Activated naive CD8-positive, alpha-beta T cell treated with anti-CD3 and anti-CD28 coated beads for 36 hours (primary cell): ENCODE results near the gene PPP2R5E. TPM values are rescaled to one million over a fixed set of nuclear protein-coding genes. Genes with fewer than 3 reads are reported as not detected.

Experiments
- DNase-seq: peaks from one replicate; pipeline ENCODE4 v3.0.0; 2021
- H3K27ac Mint-ChIP-seq: one replicate; pipeline ENCODE4 v1.8.0; 2022; ENCODE audit warnings: mild to moderate bottlenecking, moderate library complexity, mixed read lengths
- H3K27me3 Mint-ChIP-seq: one replicate; pipeline ENCODE4 v1.8.0; 2022; ENCODE audit warnings: mild to moderate bottlenecking, mixed read lengths
- H3K36me3 Mint-ChIP-seq: one replicate; pipeline ENCODE4 v1.8.0; 2021; ENCODE audit warnings: mild to moderate bottlenecking, mixed read lengths
- H3K4me1 Mint-ChIP-seq: one replicate; pipeline ENCODE4 v1.8.0; 2021; ENCODE audit warnings: mixed read lengths
- H3K4me3 Mint-ChIP-seq: one replicate; pipeline ENCODE4 v1.8.0; 2022; ENCODE audit warnings: mild to moderate bottlenecking, moderate library complexity, mixed read lengths
- H3K9me3 Mint-ChIP-seq: one replicate; pipeline ENCODE4 v1.8.0; 2022; ENCODE audit warnings: mixed read lengths
- total RNA-seq, 2 experiments: library from RNA; stranded (reverse); gene quantifications; one replicate each; pipeline ENCODE4 v1.2.3, GENCODE V29; 2021

PPP2R5E gene
- total RNA-seq, 2 experiments from 2014 or later = 42.8 to 44.8 TPM

- Mint-ChIP-seq H3K4me1 (no peaks in the 10 kb centered on the region), H3K27me3 (peaks cover 5% of the 10 kb centered on the region), H3K9me3 (peaks cover 8% of the 10 kb centered on the region), H3K36me3 (peaks cover 2% of the 10 kb centered on the region), H3K4me3 (no peak overlapping the region), H3K27ac (no peak overlapping the region)
- DNase-seq = no peak
Observed at GRCh38 chr14:63362389-63362819, 180.8 kb downstream of the PPP2R5E start.

DNA sequence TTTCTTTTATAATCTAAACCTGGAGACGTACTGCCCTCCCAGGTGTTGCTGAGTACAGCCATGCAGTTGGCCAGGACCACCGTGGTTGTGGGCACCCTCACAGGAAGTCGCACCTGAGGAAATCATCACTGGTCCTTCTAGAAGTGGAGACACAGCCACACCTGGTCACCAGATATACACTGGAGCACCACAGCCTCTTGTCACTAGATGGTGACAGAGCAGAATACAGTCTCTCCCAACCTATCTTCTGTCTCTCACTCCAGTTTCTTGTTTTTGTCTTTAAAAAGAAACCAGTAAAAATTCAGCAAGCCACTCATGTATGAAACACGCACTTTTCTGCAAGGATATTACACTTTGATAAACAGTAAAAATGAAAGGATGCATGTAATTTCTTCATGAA is 181.4 kb downstream of the PPP2R5E start:
- DNase-seq = no peak
- no peak overlapping the region for H3K4me3 Mint-ChIP-seq
- H3K36me3 Mint-ChIP-seq = peaks cover 2% of the 10 kb centered on the region
- H3K4me1 Mint-ChIP-seq = no peaks in the 10 kb centered on the region
- H3K27me3 Mint-ChIP-seq = peaks cover 5% of the 10 kb centered on the region
- peaks cover 8% of the 10 kb centered on the region for H3K9me3 Mint-ChIP-seq
- H3K27ac Mint-ChIP-seq = no peak overlapping the region

GRCh38 chr14:63357841-63358240 is 185.3 kb downstream of the PPP2R5E start:
- H3K4me1 Mint-ChIP-seq = no peaks in the 10 kb centered on the region
- DNase-seq = no peak
- peaks cover 9% of the 10 kb centered on the region for H3K27me3 Mint-ChIP-seq
- H3K9me3 Mint-ChIP-seq = no peaks in the 10 kb centered on the region
- H3K27ac Mint-ChIP-seq = no peak overlapping the region
- H3K36me3 Mint-ChIP-seq = no peaks in the 10 kb centered on the region
- no peak overlapping the region for H3K4me3 Mint-ChIP-seq

DNA sequence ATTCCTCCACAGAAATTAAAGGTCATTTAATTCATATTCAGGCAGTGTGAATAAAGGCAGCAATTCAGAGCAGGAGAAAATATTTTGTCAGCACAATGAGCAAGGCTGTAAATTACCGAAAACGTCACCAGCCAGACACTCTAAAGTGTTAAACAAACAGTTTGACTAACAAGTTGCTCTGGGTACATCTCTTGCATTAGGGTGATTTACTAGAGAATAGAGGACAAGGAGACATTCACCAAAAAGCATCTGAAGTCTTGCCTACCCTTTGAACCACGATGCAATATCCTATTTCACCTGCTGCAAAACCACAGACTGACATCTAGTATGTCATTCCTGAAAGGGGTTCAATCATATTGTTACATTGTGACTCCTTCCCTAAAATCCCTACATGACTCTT is 197.4 kb downstream of the PPP2R5E start:
- DNase-seq = no peak
- no peak overlapping the region for H3K4me3 Mint-ChIP-seq

GRCh38 chr14:63344336-63344735 is 198.8 kb downstream of the PPP2R5E start:
- no peaks in the 10 kb centered on the region for H3K9me3 Mint-ChIP-seq
- no peak overlapping the region for H3K27ac Mint-ChIP-seq
- no peaks in the 10 kb centered on the region for H3K4me1 Mint-ChIP-seq
- H3K36me3 Mint-ChIP-seq = no peaks in the 10 kb centered on the region
- H3K4me3 Mint-ChIP-seq = no peak overlapping the region
- peaks cover 29% of the 10 kb centered on the region for H3K27me3 Mint-ChIP-seq
- DNase-seq = no peak

More for the DNA sequence above, 197.4 kb downstream of the PPP2R5E start:
- Mint-ChIP-seq H3K36me3 (no peaks in the 10 kb centered on the region), H3K9me3 (no peaks in the 10 kb centered on the region), H3K27ac (no peak overlapping the region), H3K4me1 (no peaks in the 10 kb centered on the region), H3K27me3 (peaks cover 24% of the 10 kb centered on the region)

DNA sequence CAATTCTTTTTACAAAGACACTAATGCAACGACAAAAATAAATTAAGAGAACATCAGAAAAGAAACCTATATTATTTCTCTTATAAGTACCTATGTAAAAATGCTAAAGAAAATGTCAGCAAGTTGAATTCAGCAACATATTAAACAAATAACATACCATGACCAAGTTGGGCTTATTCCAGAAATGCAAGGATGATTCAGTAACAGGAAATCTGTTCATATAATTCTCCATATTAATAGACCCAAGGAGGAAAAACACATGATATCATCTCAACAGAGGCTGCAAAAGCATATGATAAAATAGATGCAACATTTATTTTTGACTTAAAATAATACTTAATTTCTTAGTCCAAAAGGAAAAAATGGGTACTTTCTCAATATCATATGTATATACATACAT is 199.3 kb downstream of the PPP2R5E start:
- H3K4me1 Mint-ChIP-seq = no peaks in the 10 kb centered on the region
- DNase-seq = no peak
- no peak overlapping the region for H3K27ac Mint-ChIP-seq
- peaks cover 29% of the 10 kb centered on the region for H3K27me3 Mint-ChIP-seq
- H3K4me3 Mint-ChIP-seq = no peak overlapping the region
- no peaks in the 10 kb centered on the region for H3K9me3 Mint-ChIP-seq
- no peaks in the 10 kb centered on the region for H3K36me3 Mint-ChIP-seq

DNA sequence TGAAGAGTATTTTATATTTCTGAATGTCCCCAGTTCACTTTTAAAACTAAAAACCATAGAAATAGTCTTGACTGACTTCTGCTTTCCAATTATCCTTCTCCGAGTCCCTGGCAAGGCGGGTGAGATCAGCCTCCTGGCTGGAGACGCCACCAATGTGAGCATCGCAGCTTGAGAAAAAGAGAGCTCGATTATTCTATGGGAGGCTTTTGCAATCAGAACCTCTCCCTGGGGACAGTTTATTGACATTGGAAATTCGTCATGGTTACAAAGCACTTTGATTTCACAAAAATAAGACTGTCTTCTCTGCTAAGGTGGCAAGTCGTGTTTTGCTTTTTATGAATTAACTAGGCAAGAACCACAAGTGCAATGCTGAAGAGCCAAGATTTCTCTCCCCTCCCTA is 200.8 kb downstream of the PPP2R5E start:
- H3K4me1 Mint-ChIP-seq = no peaks in the 10 kb centered on the region
- H3K27ac Mint-ChIP-seq = no peak overlapping the region
- peaks cover 28% of the 10 kb centered on the region for H3K27me3 Mint-ChIP-seq
- H3K4me3 Mint-ChIP-seq = no peak overlapping the region
- H3K36me3 Mint-ChIP-seq = no peaks in the 10 kb centered on the region
- no peak for DNase-seq
- peaks cover 4% of the 10 kb centered on the region for H3K9me3 Mint-ChIP-seq

GRCh38 chr14:63328787-63329737 is 214.1 kb downstream of the PPP2R5E start:
- H3K27me3 Mint-ChIP-seq = peaks cover 18% of the 10 kb centered on the region
- no peak for DNase-seq
- no peak overlapping the region for H3K27ac Mint-ChIP-seq
- no peaks in the 10 kb centered on the region for H3K36me3 Mint-ChIP-seq
- no peaks in the 10 kb centered on the region for H3K4me1 Mint-ChIP-seq
- H3K4me3 Mint-ChIP-seq = no peak overlapping the region
- no peaks in the 10 kb centered on the region for H3K9me3 Mint-ChIP-seq

DNA sequence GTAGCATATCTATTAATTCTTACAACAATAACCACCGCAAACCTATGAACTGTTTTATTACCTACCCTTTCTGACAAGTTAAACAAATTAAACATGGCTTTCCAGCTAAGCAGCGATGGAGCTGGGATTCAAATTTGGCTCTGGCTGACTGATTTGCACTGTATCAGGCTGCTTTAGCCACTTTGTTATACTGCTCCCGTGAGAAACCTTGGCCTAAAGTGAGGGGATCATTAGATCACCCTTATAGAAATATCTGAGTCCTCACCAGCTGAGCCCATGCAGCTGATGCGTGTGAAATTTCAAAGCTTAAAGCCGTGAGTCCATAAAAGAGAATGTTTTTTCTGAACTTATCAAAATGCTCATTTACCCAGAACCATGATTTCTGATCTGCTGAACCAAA is 216.3 kb downstream of the PPP2R5E start:
- Mint-ChIP-seq H3K27me3 (peaks cover 18% of the 10 kb centered on the region), H3K9me3 (no peaks in the 10 kb centered on the region), H3K36me3 (no peaks in the 10 kb centered on the region), H3K4me3 (no peak overlapping the region), H3K27ac (no peak overlapping the region), H3K4me1 (no peaks in the 10 kb centered on the region)
- no peak for DNase-seq

- Mint-ChIP-seq H3K4me3 (no peak overlapping the region), H3K9me3 (no peaks in the 10 kb centered on the region), H3K27ac (no peak overlapping the region), H3K36me3 (no peaks in the 10 kb centered on the region), H3K4me1 (peaks cover 1% of the 10 kb centered on the region), H3K27me3 (peaks cover 17% of the 10 kb centered on the region)
- no peak for DNase-seq
Observed at GRCh38 chr14:63322897-63323573, 220.1 kb downstream of the PPP2R5E start.

DNA sequence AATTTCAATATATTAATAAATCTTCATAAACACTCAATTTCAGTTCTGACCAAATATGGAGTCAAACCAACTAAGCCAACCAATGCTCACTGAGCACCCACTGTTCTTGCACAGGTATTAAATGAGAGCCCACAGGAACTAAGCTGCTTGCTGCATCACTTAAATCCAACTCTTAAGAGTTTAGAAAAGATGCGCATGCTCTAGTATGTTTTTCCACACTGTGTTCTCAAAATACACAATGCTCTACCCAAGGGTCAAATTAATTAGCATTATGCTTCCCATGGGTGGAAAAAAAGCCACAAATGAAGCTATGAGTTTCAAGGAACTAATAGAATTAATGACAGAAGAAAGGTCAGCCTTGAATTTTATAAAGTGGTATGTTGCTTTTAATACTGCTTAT is 220.7 kb downstream of the PPP2R5E start:
- Mint-ChIP-seq H3K4me1 (peaks cover 1% of the 10 kb centered on the region), H3K27ac (no peak overlapping the region), H3K27me3 (peaks cover 17% of the 10 kb centered on the region), H3K36me3 (no peaks in the 10 kb centered on the region), H3K4me3 (no peak overlapping the region), H3K9me3 (no peaks in the 10 kb centered on the region)
- no peak for DNase-seq

Other genes with a start within 250 kb of the PPP2R5E start
- gene GPHB5, start 224.4 kb downstream of the PPP2R5E start, total RNA-seq = not detected
- gene WDR89, start 98.5 kb upstream of the PPP2R5E start, total RNA-seq = 10 to 100 TPM; 24.7 to 28.2 TPM
- gene SGPP1, start 184.7 kb upstream of the PPP2R5E start, total RNA-seq = 10 to 100 TPM; 11.0 to 11.6 TPM